GM21786 (cell line): ENCODE measurements around the gene C5orf63.
"Not testable (repeated sequence)": the region's sequence is repeated elsewhere in the genome, so short reads cannot be mapped to it uniquely, and the experiment has no call there.

Experiments used
- ATAC-seq: cut with Tn5 transposase; IDR thresholded peaks from one replicate; pipeline ENCODE4 v1.9.1; 2021; ENCODE audit not compliant: unreplicated experiment

C5orf63 gene

DNA sequence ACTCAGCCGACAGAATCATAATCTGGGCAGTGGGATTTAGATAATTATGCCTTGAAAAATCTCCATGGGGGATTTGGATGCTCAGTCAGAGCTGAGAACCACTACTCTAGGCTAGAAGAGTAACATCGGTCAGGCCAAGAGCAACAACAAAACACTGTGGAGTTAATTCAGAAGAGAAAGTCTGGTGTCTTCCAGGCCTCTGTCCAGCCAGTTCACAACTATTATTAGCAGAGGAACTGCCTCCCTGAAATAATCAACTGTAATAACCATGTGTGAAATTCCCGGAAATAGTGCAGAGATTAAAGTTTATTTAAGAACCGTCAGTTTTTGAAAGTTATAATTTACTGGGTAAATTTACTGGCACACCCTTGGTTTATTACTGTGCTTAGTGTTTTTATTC is 34.8 kb downstream of the C5orf63 start:
- ATAC-seq: no peak

DNA sequence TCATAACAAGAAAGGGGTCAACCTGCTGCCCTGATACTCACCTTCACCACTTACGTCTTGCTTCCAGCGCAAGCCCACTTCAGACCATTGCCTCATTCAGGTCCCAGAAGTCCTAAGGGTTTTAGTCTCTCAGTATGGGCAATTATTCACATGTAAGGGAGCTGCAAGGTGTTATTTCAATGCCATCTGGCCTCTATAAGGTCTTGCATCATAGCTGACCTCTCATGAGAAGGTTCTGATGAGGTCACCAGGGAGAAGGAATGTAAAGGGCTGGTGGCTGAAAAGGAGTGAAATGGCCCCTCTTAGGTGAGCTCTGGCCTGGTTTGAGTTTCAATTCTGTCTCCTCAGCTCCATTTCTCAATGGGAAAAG is 41.5 kb downstream of the C5orf63 start:
- no peak for ATAC-seq

DNA sequence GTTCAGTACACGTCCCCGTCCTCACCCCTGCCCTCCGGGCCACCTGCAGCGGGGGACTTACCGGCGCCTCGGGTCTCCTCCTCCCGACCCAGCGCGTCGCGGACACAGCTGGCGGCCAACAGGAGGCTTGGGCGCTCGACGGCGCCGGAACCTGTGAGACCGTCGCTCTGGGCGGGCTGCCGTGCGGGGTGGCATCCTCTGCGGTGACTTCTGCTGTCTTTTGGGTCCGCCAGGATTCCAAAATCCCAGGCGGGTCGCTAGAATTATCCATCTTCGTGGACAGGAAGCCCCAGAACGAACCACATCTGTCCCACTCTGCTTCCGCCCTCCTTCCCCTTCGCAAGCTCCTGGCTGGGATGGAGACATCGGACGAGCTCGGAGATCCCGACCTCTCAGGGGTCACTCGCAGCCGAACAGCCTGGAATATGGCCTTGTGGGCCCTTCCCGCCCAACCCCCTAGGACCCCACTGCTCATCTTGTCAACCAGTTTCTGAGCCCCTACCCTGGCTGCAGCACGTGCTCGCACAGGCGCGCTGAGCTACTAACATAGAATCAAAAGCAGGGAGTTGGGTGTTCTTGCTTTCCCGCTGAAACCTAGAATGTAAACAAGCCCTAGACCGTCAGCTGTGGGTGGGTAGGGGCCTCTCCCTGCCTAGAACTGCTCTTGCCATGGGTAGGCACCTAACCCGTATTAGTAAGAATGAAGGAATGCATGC is 42.0 kb downstream of the C5orf63 start:
- no peak for ATAC-seq

DNA sequence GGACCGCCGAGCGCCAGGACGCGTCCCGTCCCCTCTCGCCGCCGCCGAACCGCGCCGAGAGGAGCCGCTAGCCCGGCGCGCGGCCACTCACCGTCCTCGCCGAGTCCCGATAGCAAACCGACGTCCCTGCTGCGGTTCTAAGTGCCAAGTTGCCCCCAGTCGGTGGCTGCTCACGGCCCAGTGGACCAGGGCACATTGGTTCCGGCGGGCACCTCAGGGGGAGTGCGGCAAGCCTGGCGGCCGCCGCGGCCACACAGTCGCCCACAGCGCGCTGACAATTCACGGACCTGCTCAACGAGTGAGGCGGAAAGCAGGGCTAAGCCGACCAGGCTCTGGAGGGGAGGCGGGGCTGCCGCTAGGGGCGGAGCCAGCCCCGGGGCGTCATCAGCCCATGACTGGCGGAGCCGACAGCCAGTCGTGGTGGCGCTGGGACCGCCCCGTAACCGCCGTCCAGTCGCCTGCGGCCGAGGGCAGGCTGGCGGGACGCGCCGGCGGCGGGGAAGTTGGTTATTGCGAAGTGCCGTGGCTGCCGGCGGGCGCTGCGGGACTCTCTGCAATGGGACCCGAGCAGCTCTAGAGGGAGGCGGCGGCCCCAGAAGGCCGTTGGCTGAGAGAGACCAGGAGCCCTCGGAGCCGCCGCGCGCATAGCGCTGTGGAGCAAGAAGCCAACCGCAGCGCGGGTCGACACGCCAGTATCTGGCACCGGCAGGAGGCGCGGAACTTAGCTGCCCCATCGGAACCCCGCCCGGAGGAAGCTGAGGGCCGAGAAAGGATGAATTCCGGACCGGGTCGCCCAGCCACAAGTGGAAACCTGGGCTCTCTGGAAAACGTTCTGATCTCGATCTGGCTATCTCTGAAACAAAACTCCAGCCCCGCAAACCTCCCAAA is 42.8 kb downstream of the C5orf63 start, which contains the start of gene MARCHF3:
Gene MARCHF3, minus strand, starts transcription at position 300 of the 888 bp plus-strand sequence. CDS start 112,387 bp downstream, outside the sequence.
- peak; percentile 92 for ATAC-seq

DNA sequence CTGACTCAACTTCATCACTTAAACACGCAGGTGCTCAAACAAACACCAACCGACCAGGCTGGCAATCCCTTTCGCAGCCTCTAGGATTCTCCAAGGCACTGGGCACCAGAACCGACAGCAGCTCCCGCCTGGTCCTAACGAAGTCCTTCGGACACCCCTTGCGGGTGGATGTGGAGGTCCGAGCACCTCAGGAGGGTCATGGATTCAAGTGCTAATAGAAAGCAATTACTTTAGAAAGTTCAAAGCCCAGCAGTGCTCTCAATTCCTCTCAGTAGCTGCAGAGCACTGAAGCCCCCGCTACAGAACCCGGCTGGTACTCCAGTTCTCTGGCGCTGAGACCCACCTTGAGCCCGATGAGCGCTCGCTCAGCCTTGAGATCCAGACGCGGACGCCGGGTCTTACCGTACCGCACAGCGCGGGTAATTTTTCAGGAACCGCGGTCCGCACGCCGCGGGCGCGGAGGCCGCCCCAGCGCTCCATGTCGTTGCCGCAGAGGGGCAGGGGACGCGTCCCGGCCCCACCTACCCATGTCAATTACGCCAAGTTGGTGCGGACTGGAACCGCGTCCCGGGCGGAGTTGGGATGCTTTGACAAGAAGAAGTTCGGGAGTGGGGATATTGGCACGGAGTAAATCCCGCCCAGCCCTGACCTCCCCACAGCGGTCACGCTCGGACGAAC is 43.6 kb downstream of the C5orf63 start:
- ATAC-seq: peak; percentile 13

DNA sequence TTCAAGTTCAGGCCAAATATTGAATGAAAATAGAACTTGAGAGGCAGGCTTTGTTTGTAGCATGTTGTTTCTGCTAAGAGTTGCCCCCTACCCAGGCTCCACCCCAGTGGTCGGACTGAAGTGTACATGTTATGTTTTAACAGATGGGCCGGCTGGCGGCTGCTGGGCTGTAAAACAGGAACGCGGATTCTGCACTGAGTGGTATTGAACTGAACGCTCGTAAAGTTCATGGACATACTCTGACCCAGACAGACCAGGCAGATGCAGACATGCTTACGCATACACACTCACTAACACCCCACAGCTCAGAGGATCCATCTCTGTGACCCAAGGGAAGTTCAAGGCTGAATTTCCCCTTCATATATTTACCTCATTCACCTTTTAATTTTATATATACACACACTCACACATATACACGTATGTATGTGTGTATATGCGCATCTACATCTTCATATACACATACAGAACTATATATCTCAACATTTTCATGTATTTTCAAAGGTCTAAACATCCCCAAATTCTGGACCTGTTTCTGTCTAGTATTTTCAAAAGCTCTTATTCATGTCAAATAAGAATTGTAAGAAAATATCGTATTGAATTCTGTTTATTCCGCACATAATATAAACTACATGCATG is 44.4 kb downstream of the C5orf63 start:
- no peak for ATAC-seq

DNA sequence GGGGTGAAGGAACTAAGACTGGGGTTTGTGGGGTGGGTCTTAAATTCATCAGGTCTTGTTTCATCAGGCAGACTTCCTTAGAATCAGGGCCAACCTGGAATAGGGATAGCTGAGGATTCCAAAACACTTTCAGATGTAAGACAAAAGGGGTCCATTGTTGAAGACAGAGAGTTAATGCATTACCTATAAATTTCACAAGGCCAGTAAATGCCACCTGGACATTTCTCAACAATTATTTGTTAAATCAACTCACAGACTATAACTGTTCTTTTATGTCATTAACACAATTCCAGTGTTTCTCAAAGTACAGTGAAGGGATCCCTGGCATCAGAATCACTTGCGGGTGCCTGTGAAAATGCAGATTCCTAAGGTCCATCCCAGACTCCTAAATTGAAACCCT is 45.8 kb downstream of the C5orf63 start:
- ATAC-seq: no peak

DNA sequence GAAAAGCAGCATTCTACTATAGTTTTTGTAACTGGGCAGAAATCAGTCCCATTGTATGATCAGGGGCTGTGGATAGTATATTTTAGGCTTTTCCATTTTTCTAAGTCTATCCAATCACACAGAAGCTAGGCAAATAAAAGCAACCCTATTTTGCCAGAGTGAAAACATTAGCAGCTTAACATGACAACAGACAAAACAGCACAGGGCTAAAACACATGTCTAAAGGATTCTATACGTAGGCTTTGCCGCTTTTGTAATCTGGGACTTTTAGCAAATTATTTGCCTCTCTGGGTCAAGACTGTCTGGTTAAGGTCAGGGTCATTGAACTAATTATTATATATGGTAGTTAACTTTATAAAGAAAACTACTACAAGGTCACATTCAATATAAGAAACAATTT is 47.1 kb downstream of the C5orf63 start:
- ATAC-seq: no peak

DNA sequence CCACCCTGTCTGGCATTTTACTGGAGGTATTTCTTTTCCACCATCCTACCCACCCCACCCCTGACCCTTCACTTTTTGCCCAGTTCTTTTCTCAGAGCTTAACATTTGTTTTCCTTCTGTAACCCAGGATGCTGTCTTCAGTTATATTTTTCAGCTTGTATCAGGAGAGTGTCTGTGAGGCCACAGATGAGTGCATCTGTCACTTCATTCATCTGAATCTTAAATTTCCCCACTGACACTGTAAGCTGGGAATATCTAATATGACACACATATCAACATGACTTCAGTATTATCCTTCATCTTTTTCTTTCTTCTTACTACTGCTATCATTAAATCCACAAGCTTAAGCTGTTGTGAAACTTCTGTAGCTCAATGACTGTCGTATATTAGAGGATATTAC is 47.8 kb downstream of the C5orf63 start:
- ATAC-seq: no peak

DNA sequence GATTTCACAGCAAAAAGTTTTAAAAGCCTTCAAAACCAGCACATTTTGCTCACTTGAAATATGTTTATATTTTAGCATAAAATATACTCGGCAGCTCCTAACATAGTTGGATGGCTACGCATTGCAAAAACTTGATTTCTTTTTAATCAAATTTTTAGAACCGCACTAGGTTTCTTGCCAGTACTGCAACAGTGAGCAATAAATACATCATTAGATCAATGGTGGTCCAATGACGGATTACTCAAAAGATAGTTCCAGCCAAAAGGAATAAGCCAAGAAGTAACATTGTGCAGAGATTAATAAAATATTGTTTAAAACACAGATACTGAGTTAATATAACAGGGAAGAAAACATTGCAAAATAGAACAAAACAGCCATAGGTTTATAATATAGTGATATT is 48.5 kb downstream of the C5orf63 start:
- no peak for ATAC-seq

DNA sequence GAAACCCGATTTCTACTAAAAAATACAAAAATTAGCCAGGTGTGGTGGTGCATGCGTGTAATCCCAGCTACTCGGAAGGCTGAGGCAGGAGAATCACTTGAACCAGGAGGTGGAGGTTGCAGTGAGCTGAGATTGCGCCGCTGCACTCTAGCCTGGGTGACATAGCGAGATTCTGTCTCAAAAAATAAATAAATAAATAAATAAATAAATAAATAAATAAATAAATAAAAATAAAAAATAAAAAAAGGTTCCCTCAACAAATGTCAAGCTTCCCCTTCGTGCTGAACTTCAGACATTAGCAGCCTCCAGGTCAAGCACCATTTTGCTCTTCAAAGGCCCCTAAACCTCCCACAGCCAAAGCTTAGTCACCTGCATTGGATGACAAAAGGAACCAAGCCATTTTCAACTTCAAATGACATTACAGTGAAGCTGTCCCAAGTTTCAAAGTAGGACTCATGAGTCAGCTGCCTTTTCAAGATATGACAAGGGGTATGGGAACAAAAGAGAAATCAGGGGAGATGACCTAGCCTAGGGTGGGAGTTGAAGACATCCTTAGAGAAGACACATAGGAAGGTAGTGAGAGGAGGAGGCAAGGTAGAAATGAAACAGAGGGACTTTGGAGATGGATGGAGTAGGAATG is 49.6 kb downstream of the C5orf63 start:
- not testable (repeated sequence) for ATAC-seq

DNA sequence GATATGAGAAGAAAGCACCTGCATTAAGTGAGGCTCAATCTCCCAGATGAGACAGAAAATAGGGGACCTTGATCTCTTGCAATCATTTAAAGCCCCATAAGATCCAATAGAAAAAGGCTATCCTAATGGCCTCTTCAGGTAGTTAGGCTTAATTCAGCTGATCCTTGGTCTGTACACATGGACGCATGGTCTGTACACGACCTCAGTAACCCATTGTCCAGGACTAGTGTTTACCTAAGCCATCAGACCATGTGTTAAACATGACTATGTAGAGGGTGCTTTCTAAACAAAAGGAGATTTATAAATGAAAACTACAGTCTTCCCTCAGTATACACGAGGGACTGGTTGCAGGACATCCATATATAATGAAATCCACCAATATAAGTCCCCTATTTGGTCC is 50.5 kb downstream of the C5orf63 start:
- ATAC-seq: no peak

DNA sequence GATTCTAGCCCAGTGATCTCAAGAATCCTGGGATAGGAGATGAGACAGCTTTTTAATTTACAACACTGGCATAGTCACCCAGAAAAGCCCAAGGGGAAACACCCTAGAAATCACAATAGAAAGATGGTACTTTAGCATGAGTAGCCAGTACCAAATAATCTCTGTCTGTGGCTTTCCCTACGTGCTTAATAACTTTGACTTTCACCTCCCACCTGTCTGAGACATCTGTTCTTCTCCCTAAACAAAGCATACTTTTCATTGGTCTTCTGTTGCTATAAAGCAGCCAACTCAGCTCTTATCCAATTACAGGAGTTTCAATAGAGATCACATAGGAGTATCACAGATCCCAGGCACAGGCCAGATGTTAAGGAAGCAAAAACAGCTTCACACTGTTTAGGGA is 53.4 kb downstream of the C5orf63 start:
- ATAC-seq: peak; percentile 53

DNA sequence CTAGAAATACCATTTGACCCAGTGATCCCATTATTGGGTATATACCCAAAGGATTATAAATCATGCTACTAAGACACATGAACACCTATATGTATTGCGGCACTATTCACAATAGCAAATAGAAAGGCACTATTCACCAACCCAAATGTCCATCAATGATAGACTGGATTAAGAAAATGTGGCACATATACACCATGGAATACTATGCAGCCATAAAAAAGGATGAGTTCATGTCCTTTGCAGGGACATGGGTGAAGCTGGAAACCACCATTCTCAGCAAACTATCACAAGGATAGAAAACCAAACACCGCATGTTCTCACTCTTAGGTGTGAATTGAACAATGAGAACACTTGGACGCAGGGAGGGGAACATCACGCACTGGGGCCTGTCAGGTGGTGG is 56.6 kb downstream of the C5orf63 start:
- ATAC-seq: not testable (repeated sequence)

DNA sequence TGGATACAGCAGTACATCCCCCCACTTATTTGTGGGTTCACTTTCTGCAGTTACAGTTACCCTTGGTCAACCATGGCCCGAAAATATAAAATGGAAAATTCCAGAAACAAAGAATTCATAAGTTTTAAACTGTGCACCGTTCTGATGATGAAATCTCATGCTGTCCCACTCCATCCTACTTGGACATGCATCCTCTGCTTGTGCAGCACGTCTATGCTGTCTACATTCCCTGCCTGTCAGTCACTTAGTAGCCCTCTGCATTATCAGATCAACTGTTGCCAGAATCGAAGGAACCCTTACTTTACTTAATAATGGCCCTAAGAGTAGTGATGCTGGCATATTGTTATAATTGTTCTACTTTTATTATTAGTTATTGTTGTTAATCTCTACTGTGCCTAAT is 57.6 kb downstream of the C5orf63 start:
- no peak for ATAC-seq

DNA sequence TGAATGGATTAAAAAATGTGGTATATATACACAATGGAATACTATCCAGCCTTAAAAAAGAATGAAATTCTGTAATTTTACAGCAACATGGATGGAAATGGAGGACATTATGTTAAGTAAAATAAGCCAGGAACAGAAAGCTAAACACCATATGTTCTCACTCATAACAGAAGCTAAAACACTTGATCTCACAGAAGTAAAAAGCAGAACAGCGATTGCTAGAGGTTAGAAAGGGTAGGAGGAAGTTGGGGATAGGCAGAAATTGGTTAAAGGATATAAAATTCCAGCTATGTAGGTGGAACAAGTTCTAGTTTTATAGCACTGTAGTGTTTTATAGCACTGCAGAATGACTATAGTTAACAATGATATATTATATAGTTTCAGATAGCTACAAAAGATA is 58.7 kb downstream of the C5orf63 start:
- peak; percentile 34 for ATAC-seq

DNA sequence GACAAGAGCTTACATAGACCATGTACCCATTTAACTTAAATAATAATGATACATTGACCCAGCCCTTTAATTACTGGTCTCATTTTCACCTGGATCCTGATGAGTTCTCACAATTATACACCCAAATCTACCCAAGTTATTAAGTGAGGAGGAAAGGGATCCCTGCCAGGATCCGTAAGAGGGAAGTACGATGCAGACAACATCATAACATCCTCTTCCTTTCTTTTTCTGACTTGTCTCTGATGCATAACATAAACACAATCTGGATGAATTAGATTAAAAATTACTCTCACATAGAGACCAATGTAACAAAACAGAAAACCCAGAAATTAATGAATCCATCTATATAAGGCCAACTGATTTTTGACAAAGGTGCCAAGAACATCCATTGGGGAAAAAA is 59.9 kb downstream of the C5orf63 start:
- no peak for ATAC-seq

DNA sequence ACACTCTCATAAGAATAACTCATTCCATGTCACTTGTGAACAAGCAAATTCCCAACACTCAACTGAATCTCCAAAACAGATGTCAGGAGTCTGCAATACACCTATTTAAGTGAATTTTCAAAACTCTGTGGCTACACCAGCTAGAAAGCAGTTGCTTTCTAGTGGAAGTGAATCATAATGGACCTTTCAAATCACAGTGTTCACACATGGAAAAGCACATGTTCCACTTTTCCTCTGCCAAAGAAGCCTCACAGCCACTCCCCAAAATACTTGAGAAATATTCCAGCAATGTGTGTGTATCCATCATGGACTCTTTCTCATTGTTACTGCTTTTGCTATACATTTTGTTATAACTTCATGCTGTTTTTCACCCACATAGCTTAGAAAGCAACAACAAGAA is 60.4 kb downstream of the C5orf63 start:
- ATAC-seq: no peak

DNA sequence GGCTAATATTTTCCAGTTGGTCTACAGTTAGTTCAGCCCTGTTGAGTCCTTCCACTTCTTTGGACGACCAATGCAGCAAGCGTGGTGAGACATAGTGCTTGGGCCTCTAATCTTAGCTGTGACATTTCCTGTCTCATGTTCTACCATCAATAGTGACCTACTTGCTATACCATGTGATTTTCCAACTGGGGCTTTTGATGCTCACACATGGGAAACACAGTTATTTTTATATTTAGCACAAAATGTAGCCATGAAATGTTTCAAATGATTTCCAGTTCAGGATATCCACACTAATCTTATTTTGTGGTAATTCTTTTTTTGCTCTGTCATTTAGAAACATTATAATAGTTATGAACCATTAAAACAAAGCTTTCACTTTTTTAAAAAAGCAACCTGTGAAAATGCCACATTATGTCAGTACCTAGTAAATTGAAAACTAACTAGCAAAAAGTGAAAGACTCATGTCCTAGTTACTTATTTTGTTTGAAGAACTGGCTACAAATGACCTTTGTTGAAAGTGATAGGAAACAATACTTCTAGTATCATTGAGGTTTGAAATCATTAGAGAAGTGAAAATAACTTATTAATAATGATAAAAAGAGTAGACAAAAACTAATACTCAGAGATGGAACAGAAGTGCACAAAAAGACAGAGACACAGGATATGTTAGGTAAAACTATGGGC is 61.2 kb downstream of the C5orf63 start:
- peak; percentile 79 for ATAC-seq

DNA sequence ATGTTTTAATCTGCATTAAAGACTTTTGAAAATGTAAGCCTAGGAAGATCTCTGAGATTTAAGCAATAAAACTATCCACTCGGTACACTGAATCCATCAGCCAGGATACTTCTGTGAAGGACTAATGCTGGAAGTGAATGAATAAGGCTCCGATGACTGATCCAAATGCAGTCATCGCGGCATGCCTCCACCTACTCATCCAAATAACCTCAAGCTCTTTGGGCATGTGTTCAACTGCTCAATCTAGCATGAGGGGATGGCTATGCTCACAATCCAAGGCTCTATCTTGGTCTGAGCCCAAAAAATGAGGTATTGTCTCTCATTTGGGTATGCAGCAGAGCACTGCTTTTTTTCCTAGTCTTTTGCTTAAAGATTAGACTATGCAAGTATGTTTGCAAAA is 62.1 kb downstream of the C5orf63 start:
- ATAC-seq: no peak
